K562 (cell line): ENCODE data around the gene JMJD1C. TPM values are rescaled to one million over a fixed set of nuclear protein-coding genes. Genes with fewer than 3 reads are reported as not detected.

ENCODE experiments used
- ASH1L ChIP-seq: fragments of 450-650 bp; IDR thresholded peaks from 2 replicates; pipeline ENCODE4 v1.6.1; 2018; ENCODE audit warnings: borderline replicate concordance, mild to moderate bottlenecking, low read depth; ENCODE audit not compliant: partially characterized antibody
- C11orf30 ChIP-seq: fragments of 450-650 bp; IDR thresholded peaks from 2 replicates; pipeline ENCODE4 v1.6.1; 2016; ENCODE audit warnings: low read depth, mild to moderate bottlenecking
- CEBPG ChIP-seq, 3 experiments: fragments of 200-800 bp in 1 of 3; sonication (Bioruptor generic) in 1 of 3; sonication (generic) in 1 of 3; formaldehyde crosslinking in 1 of 3; IDR thresholded peaks in 2 of 3; conservative IDR thresholded peaks in 1 of 3; 2 replicates each; pipeline versions ENCODE4 v1.6.1 to v1.8.0; 2016 to 2022; ENCODE audit warnings: missing compliant biosample characterization in 2 of 3, missing genetic modification characterization in 2 of 3, mild to moderate bottlenecking in 1 of 3, missing genetic modification reagents in 1 of 3
- MAFF ChIP-seq: IDR thresholded peaks from 2 replicates; pipeline ENCODE4 v1.6.1; 2012; ENCODE audit warnings: low read length, improper control_type of control experiment
- MAFK ChIP-seq: IDR thresholded peaks from 2 replicates; pipeline ENCODE4 v1.6.1; 2011; ENCODE audit warnings: low read length, improper control_type of control experiment
- MEIS2 ChIP-seq: fragments of 450-650 bp; IDR thresholded peaks from 2 replicates; pipeline ENCODE4 v1.6.1; 2014; ENCODE audit warnings: mild to moderate bottlenecking; ENCODE audit not compliant: partially characterized antibody
- POLR2G ChIP-seq: fragments of 200-400 bp; formaldehyde crosslinking; IDR thresholded peaks from 2 replicates; pipeline ENCODE4 v1.6.1; 2017; ENCODE audit warnings: low read depth, mild to moderate bottlenecking, antibody characterized with exemption, low read length, moderate library complexity
- SMARCE1 ChIP-seq: fragments of 450-650 bp; IDR thresholded peaks from 2 replicates; pipeline ENCODE4 v1.7.1; 2016; ENCODE audit warnings: mild to moderate bottlenecking
- ZBED1 ChIP-seq: IDR thresholded peaks from 2 replicates; pipeline ENCODE4 v1.6.1; 2014
- ZKSCAN3 ChIP-seq: fragments of 250-450 bp; sonication (Bioruptor Pico); IDR thresholded peaks from 2 replicates; pipeline ENCODE4 v1.4.0; 2020
- polyA plus RNA-seq, 8 experiments: library from polyadenylated mRNA; depleted of rRNA in 4 of 8; stranded (reverse) in 5 of 8; unstranded in 3 of 8; fragments of >200 nt; fragmentation: Nextera tagmentation in 2 of 8; fragmentation: Illumina TruSeq in 1 of 8; extraction: Ambion mirVana in 2 of 8; extraction: Trizol in 1 of 8; gene quantifications; 2 replicates each; pipeline versions ENCODE4 v1.2.1 to v1.2.3, GENCODE V29; 2011 to 2014; ENCODE audit warnings: inconsistent platforms in 1 of 8, missing spikeins in 1 of 8
- total RNA-seq, 7 experiments: library from RNA; depleted of rRNA in 6 of 7; stranded (reverse); fragments of >200 nt in 6 of 7; fragmentation: Illumina TruSeq in 2 of 7; extraction: Trizol in 2 of 7; gene quantifications; 2 replicates each; pipeline versions ENCODE4 v1.2.1 to v1.2.3, GENCODE V29; 2011 to 2021; ENCODE audit warnings: low replicate concordance in 1 of 7
- TF ChIP-seq, protein P1 (sequence below), 2 experiments: IDR thresholded peaks in 1 of 2; conservative IDR thresholded peaks in 1 of 2; 2 replicates each; pipeline ENCODE4 v1.6.1; 2016; ENCODE audit warnings: low read depth in 2 of 2, mild to moderate bottlenecking in 1 of 2, missing compliant biosample characterization in 1 of 2, missing genetic modification characterization in 1 of 2, moderate library complexity in 1 of 2
- TF ChIP-seq, protein P2 (sequence below): fragments of 450-650 bp; IDR thresholded peaks from 2 replicates; pipeline ENCODE4 v1.7.1; 2018; ENCODE audit warnings: mild to moderate bottlenecking, low read depth; ENCODE audit not compliant: partially characterized antibody
- TF ChIP-seq, protein P3 (sequence below): fragments of 200-400 bp; formaldehyde crosslinking; IDR thresholded peaks from 2 replicates; pipeline ENCODE4 v1.6.1; 2017; ENCODE audit warnings: mild to moderate bottlenecking, low read depth, low read length, moderate library complexity

The JMJD1C gene
- total and polyA plus RNA-seq, 9 of the 15 experiments (the other 6 are each of a cell fraction or from before 2014, with no cell fraction given) = 25.3 to 68.0 (median 47.2) TPM

- TF ChIP-seq, protein P1, sequence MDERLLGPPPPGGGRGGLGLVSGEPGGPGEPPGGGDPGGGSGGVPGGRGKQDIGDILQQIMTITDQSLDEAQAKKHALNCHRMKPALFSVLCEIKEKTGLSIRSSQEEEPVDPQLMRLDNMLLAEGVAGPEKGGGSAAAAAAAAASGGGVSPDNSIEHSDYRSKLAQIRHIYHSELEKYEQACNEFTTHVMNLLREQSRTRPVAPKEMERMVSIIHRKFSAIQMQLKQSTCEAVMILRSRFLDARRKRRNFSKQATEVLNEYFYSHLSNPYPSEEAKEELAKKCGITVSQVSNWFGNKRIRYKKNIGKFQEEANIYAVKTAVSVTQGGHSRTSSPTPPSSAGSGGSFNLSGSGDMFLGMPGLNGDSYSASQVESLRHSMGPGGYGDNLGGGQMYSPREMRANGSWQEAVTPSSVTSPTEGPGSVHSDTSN (CRISPR knock-in tag; IDR thresholded peaks at IDR 0.05; ENCODE audit: low read depth) = no peak
- TF ChIP-seq, protein P1 (tag; conservative IDR thresholded peaks at IDR 0.05; ENCODE audit: low read depth) = peak; percentile 79
- TF ChIP-seq, protein P2, sequence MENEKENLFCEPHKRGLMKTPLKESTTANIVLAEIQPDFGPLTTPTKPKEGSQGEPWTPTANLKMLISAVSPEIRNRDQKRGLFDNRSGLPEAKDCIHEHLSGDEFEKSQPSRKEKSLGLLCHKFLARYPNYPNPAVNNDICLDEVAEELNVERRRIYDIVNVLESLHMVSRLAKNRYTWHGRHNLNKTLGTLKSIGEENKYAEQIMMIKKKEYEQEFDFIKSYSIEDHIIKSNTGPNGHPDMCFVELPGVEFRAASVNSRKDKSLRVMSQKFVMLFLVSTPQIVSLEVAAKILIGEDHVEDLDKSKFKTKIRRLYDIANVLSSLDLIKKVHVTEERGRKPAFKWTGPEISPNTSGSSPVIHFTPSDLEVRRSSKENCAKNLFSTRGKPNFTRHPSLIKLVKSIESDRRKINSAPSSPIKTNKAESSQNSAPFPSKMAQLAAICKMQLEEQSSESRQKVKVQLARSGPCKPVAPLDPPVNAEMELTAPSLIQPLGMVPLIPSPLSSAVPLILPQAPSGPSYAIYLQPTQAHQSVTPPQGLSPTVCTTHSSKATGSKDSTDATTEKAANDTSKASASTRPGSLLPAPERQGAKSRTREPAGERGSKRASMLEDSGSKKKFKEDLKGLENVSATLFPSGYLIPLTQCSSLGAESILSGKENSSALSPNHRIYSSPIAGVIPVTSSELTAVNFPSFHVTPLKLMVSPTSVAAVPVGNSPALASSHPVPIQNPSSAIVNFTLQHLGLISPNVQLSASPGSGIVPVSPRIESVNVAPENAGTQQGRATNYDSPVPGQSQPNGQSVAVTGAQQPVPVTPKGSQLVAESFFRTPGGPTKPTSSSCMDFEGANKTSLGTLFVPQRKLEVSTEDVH = no peak
- peak; percentile 21; the same call in 1 of the 2 replicates for TF ChIP-seq MAFF
- TF ChIP-seq ZBED1 = no peak
- no peak for TF ChIP-seq ZKSCAN3
- no peak for TF ChIP-seq ASH1L
- TF ChIP-seq MEIS2 = peak; percentile 87
- TF ChIP-seq, protein P3, sequence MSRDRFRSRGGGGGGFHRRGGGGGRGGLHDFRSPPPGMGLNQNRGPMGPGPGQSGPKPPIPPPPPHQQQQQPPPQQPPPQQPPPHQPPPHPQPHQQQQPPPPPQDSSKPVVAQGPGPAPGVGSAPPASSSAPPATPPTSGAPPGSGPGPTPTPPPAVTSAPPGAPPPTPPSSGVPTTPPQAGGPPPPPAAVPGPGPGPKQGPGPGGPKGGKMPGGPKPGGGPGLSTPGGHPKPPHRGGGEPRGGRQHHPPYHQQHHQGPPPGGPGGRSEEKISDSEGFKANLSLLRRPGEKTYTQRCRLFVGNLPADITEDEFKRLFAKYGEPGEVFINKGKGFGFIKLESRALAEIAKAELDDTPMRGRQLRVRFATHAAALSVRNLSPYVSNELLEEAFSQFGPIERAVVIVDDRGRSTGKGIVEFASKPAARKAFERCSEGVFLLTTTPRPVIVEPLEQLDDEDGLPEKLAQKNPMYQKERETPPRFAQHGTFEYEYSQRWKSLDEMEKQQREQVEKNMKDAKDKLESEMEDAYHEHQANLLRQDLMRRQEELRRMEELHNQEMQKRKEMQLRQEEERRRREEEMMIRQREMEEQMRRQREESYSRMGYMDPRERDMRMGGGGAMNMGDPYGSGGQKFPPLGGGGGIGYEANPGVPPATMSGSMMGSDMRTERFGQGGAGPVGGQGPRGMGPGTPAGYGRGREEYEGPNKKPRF = no peak
- TF ChIP-seq MAFK = peak; percentile 14; the same call in 1 of the 2 replicates
- TF ChIP-seq C11orf30 = peak; percentile 55
- no peak for TF ChIP-seq POLR2G
- TF ChIP-seq CEBPG (CRISPR knock-in tag; IDR thresholded peaks at IDR 0.05) = no peak
- peak; percentile 20 to 54; a peak in 2 of 4 replicates for TF ChIP-seq CEBPG (tag; conservative IDR thresholded peaks at IDR 0.05 in 1 of 2, IDR thresholded peaks at IDR 0.05 in 1 of 2)
- TF ChIP-seq SMARCE1 = peak; percentile 14; the same call in 1 of the 2 replicates
- TF ChIP-seq, all 486 proteins: peak for 12
Measured at GRCh38 chr10:63256009-63256773, 209.6 kb downstream of the JMJD1C start (continued).
